ENCODE data around the gene FRMD4A. TPM values are rescaled to one million over a fixed set of nuclear protein-coding genes. Genes with fewer than 3 reads are reported as not detected.

FRMD4A gene
- total and polyA plus RNA-seq, 2 experiments from 2014 or later: 3.7 to 12.6 TPM

DNA sequence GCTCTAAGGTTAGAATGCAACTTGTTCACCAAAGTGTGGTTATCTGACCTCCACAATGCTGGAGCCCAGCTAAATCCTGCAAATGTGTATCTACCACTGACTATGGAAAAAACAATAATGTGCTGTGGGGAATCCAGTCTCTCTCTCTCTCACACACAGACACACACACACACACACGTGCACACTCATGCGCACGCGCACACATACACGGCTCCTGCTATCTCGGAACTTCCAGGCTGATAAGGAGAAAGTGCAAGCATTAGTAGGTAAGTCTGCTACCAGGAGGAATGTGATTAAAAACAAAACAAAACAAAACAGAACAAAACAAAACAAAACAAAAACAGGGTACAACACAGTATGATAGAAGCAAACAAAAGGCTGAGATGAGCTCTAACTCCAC lies 205.2 kb downstream of the FRMD4A start:
- DNase-seq (ENCODE audit: low read depth in 1 of 2, low spot score in 1 of 2): no peak
- no peaks in the 10 kb centered on the region for H3K9me3 ChIP-seq (ENCODE audit: low read depth)
- no peak overlapping the region for H3K27ac ChIP-seq
- no peaks in the 10 kb centered on the region for H3K27me3 ChIP-seq
- no peak overlapping the region for H3K4me3 ChIP-seq
- TF ChIP-seq, protein P1, sequence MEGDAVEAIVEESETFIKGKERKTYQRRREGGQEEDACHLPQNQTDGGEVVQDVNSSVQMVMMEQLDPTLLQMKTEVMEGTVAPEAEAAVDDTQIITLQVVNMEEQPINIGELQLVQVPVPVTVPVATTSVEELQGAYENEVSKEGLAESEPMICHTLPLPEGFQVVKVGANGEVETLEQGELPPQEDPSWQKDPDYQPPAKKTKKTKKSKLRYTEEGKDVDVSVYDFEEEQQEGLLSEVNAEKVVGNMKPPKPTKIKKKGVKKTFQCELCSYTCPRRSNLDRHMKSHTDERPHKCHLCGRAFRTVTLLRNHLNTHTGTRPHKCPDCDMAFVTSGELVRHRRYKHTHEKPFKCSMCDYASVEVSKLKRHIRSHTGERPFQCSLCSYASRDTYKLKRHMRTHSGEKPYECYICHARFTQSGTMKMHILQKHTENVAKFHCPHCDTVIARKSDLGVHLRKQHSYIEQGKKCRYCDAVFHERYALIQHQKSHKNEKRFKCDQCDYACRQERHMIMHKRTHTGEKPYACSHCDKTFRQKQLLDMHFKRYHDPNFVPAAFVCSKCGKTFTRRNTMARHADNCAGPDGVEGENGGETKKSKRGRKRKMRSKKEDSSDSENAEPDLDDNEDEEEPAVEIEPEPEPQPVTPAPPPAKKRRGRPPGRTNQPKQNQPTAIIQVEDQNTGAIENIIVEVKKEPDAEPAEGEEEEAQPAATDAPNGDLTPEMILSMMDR (IDR thresholded peaks at IDR 0.05; ENCODE audit: low read depth, low read length): no peak
- H3K36me3 ChIP-seq: no peaks in the 10 kb centered on the region
- no peaks in the 10 kb centered on the region for H3K4me1 ChIP-seq (ENCODE audit: low read depth)

DNA sequence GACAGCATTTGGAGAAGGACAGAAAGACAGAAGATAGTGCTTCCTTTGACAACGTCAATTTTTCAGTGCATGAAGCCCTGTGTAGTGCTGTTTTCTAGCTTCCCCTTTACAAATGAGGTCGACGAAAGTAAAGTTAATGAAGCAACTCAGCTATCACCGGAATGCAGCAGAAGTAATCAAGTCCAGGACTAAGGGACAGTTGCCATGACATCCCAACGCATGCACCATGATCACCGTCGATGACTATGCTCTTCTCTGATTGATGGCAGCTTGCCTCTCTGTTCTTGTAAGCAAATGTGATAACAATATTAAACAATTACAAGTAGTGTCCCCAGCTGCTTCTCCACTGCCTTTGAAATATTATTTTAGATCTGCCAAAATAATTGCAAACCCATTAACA lies 205.8 kb downstream of the FRMD4A start:
- H3K4me3 ChIP-seq: no peak overlapping the region
- DNase-seq (ENCODE audit: low read depth in 1 of 2, low spot score in 1 of 2): no peak
- no peaks in the 10 kb centered on the region for H3K4me1 ChIP-seq (ENCODE audit: low read depth)
- no peaks in the 10 kb centered on the region for H3K36me3 ChIP-seq
- no peaks in the 10 kb centered on the region for H3K9me3 ChIP-seq (ENCODE audit: low read depth)
- H3K27ac ChIP-seq: no peak overlapping the region
- H3K27me3 ChIP-seq: no peaks in the 10 kb centered on the region
- TF ChIP-seq, protein P1 (IDR thresholded peaks at IDR 0.05; ENCODE audit: low read depth, low read length): no peak

DNA sequence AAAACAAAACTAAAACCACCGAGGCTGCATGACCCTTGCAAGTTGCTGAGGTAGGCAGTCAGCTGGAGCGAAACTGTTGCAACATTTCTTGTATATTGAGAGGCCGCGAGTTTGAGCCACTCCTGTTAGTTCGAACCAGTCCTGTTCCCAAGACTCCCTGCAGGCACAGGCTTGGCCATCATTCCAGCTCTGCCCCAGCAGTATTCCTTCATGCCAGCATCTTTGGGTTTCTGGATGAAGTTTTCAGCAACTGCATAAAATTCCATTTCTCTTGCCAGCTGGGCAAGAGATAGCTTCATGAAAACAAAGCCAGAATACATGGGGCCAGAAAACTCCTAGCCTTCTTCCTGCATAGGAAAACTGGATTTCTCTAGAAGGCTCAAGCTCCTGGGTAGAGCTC lies 207.6 kb downstream of the FRMD4A start:
- DNase-seq (ENCODE audit: low read depth in 1 of 2, low spot score in 1 of 2): no peak
- H3K9me3 ChIP-seq (ENCODE audit: low read depth): no peaks in the 10 kb centered on the region
- H3K4me1 ChIP-seq (ENCODE audit: low read depth): no peaks in the 10 kb centered on the region
- TF ChIP-seq, protein P1 (IDR thresholded peaks at IDR 0.05; ENCODE audit: low read depth, low read length): no peak
- no peak overlapping the region for H3K4me3 ChIP-seq
- no peaks in the 10 kb centered on the region for H3K27me3 ChIP-seq
- no peaks in the 10 kb centered on the region for H3K36me3 ChIP-seq
- H3K27ac ChIP-seq: no peak overlapping the region

DNA sequence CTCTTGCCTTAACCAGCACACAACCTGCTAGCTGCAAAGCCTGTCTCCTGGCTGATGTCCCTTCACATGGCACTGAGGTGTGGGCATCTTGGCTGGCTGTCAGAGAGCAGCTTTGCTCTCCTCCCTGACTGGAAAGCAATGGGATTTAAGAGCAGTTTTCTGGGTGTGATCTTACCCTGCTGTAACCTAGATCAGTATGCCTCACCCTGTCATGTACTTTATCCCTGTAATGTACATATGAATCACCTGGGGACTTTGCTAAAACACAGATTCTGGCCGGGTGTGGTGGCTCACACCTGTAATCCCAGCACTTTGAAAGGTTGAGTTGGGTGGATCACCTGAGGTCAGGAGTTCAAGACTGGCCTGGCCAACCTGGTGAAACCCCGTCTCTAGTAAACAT lies 209.9 kb downstream of the FRMD4A start:
- Histone ChIP-seq H3K27ac (no peak overlapping the region), H3K4me1 (ENCODE audit: low read depth) (no peaks in the 10 kb centered on the region), H3K36me3 (no peaks in the 10 kb centered on the region), H3K9me3 (ENCODE audit: low read depth) (no peaks in the 10 kb centered on the region), H3K27me3 (no peaks in the 10 kb centered on the region), H3K4me3 (no peak overlapping the region)
- TF ChIP-seq, protein P1 (IDR thresholded peaks at IDR 0.05; ENCODE audit: low read depth, low read length): no peak
- DNase-seq (ENCODE audit: low read depth in 1 of 2, low spot score in 1 of 2): no peak

DNA sequence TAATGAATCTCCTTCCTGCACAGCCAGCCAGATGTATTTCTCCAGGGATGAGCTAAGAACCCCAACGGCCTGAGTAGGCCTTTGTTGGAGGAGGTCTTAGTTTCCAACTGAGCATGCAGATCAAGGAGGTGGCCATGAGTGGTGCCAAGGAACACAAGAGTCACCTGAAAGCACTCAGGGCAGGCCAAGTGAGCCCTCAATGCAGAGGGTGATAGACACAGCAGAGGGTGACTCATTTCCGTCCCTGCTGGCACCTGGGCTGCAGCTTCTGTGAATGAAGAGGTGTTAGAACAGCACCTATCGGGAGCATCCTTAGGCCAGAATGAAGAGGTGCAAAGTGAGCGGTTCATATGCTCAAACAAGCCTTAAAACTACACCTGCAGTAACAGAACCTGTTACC lies 211.8 kb downstream of the FRMD4A start:
- H3K4me1 ChIP-seq (ENCODE audit: low read depth): no peaks in the 10 kb centered on the region
- H3K36me3 ChIP-seq: no peaks in the 10 kb centered on the region
- no peaks in the 10 kb centered on the region for H3K9me3 ChIP-seq (ENCODE audit: low read depth)
- TF ChIP-seq, protein P1 (IDR thresholded peaks at IDR 0.05; ENCODE audit: low read depth, low read length): no peak
- no peaks in the 10 kb centered on the region for H3K27me3 ChIP-seq
- H3K27ac ChIP-seq: no peak overlapping the region
- DNase-seq (ENCODE audit: low read depth in 1 of 2, low spot score in 1 of 2): no peak
- no peak overlapping the region for H3K4me3 ChIP-seq

DNA sequence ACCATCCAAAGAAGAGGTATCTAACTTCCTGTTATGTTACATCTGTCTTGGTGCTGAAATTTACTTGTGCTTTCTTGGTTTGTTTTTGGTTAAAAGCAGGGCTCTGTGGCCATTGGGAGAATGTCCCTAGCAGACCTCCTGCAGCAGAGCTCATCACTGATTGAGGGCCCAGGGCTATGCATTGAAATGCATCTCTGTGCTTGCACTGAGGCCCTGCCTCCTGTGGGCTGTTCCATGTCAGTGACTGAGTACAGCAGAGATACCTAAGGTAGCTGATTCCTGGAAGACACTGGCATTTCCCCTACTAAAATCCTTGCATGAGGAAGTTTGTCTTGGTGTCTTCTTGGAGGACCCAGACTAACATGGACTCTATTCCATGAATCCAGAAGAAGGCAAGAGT lies 213.9 kb downstream of the FRMD4A start:
- no peaks in the 10 kb centered on the region for H3K27me3 ChIP-seq
- TF ChIP-seq, protein P1 (IDR thresholded peaks at IDR 0.05; ENCODE audit: low read depth, low read length): no peak
- no peak overlapping the region for H3K4me3 ChIP-seq
- H3K9me3 ChIP-seq (ENCODE audit: low read depth): no peaks in the 10 kb centered on the region
- DNase-seq (ENCODE audit: low read depth in 1 of 2, low spot score in 1 of 2): no peak
- H3K27ac ChIP-seq: no peak overlapping the region
- H3K36me3 ChIP-seq: no peaks in the 10 kb centered on the region
- no peaks in the 10 kb centered on the region for H3K4me1 ChIP-seq (ENCODE audit: low read depth)
